ENCODE measurements around the gene STAT1. TPM values are rescaled to one million over a fixed set of nuclear protein-coding genes. Genes with fewer than 3 reads are reported as not detected.
A peak's percentile ranks its signal among the peaks of the same experiment; 100 is the strongest.

The STAT1 gene
- total RNA-seq, 1 donor from 2014 or later: 86.9 TPM

DNA sequence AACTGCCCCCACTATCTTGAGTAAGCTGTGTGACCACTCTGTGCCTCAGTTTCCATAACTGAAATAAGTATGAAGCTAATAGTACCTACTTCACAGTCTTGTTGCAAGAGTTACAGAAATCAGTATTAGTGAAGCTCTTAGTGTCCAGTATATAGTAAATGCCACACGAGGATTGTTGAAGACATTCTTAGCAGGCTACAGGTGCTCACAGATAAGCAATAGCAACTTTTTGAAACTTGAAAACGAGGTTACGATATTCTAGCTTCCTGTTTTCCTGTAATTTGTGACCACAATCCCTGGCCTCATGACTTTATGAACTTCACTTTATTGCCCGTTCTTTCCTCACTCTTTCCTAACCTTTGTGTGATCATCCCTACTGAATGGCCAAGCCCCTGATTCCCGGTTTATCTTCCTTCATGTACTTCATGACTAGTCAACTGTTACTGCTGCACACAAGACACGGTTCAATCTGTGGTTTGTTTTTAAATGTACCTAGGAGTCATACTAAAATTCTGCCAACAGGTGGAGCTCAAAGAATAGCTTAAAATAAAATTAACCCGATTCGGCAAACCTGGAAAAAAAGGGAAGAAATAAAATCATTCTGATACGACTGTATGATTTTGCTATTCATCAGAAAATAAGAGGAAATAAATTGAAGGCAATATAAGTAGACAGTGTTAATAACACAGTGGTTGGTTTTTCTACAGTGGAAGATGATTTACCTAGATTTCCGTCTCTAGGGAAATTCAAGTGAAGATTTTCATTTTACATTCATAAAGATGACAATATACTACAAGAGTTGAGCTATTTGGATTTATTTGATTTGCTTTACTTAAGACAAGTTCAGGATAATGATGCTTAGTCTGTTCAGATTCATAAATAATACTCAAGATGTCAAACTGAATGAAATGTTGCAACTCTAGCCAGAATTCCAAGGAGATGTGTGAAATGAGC, 38.1 kb upstream of the STAT1 start:
- peak; percentile 63 for DNase-seq (ENCODE audit: low read depth)
- TF ChIP-seq, protein P1, sequence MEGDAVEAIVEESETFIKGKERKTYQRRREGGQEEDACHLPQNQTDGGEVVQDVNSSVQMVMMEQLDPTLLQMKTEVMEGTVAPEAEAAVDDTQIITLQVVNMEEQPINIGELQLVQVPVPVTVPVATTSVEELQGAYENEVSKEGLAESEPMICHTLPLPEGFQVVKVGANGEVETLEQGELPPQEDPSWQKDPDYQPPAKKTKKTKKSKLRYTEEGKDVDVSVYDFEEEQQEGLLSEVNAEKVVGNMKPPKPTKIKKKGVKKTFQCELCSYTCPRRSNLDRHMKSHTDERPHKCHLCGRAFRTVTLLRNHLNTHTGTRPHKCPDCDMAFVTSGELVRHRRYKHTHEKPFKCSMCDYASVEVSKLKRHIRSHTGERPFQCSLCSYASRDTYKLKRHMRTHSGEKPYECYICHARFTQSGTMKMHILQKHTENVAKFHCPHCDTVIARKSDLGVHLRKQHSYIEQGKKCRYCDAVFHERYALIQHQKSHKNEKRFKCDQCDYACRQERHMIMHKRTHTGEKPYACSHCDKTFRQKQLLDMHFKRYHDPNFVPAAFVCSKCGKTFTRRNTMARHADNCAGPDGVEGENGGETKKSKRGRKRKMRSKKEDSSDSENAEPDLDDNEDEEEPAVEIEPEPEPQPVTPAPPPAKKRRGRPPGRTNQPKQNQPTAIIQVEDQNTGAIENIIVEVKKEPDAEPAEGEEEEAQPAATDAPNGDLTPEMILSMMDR (conservative IDR thresholded peaks at IDR 0.05; ENCODE audit: low read depth, low read length): peak; percentile 67
- H3K4me3 ChIP-seq (ENCODE audit: low read depth, low read length): no peak overlapping the region

DNA sequence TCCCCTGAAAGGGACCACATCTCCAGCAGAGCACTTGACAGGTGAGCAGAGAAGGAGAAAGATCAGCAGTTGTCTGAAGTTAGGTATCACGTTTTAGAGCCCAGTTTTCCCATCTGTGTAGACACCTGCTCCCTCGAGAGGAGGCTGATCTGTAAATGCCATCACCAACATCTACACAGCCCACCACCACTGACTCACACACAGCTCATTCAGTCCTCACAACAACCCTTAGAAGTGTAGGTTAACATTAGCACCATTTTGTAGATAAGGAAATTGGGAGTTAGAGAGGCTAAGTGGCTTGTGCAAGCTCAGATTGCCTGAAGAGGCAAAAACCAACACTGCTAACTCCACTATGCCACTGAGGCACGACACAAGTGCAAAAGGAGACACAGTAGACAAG, 37.2 kb upstream of the STAT1 start:
- no peak overlapping the region for H3K4me3 ChIP-seq (ENCODE audit: low read depth, low read length)
- no peak for DNase-seq (ENCODE audit: low read depth)
- TF ChIP-seq, protein P1 (conservative IDR thresholded peaks at IDR 0.05; ENCODE audit: low read depth, low read length): no peak

DNA sequence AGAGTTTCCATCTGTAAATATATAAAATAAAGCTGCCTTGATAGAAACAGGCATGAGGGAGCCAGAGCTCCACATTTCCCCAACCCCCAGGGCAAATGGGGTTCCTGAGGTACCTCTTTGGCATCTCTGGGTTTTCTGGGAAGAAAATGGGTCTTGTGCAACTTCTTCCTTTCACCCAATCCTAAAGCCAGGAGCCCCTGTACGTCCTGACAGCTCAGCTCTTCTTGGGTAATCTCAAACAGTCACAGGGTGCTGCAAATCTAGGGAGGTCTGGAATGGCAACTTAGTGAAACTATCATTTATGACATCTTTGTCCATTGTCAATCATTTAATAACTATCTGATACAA, 36.6 kb upstream of the STAT1 start:
- DNase-seq (ENCODE audit: low read depth): no peak
- TF ChIP-seq, protein P1 (conservative IDR thresholded peaks at IDR 0.05; ENCODE audit: low read depth, low read length): no peak
- no peak overlapping the region for H3K4me3 ChIP-seq (ENCODE audit: low read depth, low read length)

DNA sequence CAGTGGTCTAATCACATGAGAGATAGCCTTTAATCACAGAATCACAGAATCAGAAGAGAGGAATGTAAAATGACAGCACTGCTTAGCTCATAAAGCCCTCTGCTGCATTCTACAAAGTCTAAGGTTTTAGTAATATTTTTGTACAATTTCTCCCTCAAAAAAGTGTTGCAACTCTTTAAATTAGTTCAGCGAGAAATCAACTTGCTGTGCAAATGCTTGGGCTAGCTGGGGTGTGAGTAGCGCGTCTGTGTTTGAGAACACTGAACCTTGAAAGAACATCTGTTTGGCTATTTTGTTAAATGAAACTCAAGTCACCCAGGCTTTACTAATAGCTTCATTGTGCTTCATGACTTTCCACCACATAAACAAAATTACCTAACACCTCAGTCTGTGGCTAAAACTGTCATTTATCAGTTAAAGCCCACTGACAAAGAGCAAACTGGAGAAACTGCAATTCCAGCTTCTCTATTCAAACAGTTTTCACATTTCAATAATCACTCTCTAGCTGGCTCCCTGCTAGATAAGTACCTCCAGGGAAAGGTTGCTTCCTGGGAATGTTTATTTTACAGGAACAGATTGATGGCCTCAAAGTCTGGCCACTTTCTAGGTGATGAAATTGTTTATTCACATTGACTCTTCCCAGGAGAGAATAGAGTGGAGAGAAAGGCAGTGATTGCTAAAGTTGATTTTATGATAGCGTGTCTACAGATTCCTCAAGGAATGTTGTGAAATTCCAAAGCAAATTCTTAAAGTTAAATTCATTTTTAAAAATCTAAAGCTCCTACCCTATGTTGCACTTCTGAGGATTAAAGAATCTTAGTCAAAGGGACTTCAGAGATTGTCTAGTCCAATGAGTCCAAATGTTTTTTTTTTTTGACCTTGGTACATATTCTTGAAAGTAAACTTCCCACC, 36.0 kb upstream of the STAT1 start:
- TF ChIP-seq, protein P1 (conservative IDR thresholded peaks at IDR 0.05; ENCODE audit: low read depth, low read length): no peak
- no peak overlapping the region for H3K4me3 ChIP-seq (ENCODE audit: low read depth, low read length)
- peak; percentile 93 for DNase-seq (ENCODE audit: low read depth)

DNA sequence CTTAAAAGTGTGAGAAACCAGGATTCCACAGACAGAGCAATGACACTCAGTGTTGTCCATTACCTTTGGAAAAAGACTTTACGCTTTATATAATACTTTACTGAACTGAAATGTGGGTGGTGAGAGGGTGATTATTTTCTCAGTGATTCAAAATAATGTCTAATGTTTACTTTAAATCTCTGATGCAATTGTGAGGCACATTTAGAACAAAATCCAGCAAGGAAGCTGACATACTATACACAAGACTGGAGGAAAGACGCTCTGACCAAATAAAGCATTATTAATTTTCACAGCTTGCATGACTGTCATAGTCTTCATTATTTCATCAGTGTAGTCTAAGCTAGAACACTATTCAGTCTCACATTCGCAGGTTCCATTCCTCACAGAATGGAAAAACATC, 34.1 kb upstream of the STAT1 start:
- DNase-seq (ENCODE audit: low read depth): no peak
- TF ChIP-seq, protein P1 (conservative IDR thresholded peaks at IDR 0.05; ENCODE audit: low read depth, low read length): no peak
- no peak overlapping the region for H3K4me3 ChIP-seq (ENCODE audit: low read depth, low read length)

DNA sequence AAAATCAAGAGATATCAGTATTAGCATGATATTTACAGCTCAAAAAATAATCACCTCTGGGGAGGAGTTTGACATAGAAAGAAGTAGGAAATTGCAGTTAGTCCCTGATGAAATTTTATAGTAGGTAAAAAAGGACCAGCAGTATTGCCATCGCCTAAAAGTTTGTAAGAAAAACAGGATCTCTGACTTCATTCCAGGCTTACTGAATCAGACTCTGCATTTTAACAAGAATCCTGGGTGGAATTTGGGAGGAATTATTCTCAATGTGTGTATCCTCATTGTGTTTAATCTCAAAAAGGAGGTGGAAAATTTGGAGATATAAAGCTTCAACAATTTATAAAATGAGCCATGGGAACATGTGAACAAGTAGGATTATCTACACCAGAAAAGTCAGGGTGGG, 31.2 kb upstream of the STAT1 start:
- DNase-seq (ENCODE audit: low read depth): no peak
- no peak overlapping the region for H3K4me3 ChIP-seq (ENCODE audit: low read depth, low read length)
- TF ChIP-seq, protein P1 (conservative IDR thresholded peaks at IDR 0.05; ENCODE audit: low read depth, low read length): no peak

Data from epithelial cell of proximal tubule (primary cell).